Measurements from ENCODE around the gene KCNA5. TPM values are rescaled to one million over a fixed set of nuclear protein-coding genes. Genes with fewer than 3 reads are reported as not detected.

Gene KCNA5
- total RNA-seq, 1 experiment from 2014 or later, result not detected

- RAD21 ChIA-PET (ENCODE audit: low non-redundant PET in 1 of 2, low total read pairs in 2 of 2, uncharacterized antibody in 2 of 2, unreplicated experiment in 2 of 2), result no interaction called here
- no TSS peak for BruUV-seq (replicated peaks)
- H3K36me3 ChIP-seq (ENCODE audit: control insufficient read depth in 1 of 2, insufficient read depth in 2 of 2, low read length in 2 of 2), result no peaks in the 10 kb centered on the region
- H3K4me3 ChIP-seq (replicated peaks in 1 of 2; ENCODE audit: low read depth in 1 of 2, low read length in 2 of 2), result no peak overlapping the region
- no peaks in the 10 kb centered on the region for H3K79me2 ChIP-seq (ENCODE audit: insufficient read depth, low read length)
- intact Hi-C loops (cut with micrococcal nuclease), result no loop called here
- no peaks in the 10 kb centered on the region for H4K20me1 ChIP-seq (ENCODE audit: insufficient read depth)
- H3K4me1 ChIP-seq (ENCODE audit: control insufficient read depth in 1 of 2, insufficient read depth in 2 of 2, low read length in 2 of 2), result no peaks in the 10 kb centered on the region
- ATAC-seq, result no peak
- H3K9me2 ChIP-seq (ENCODE audit: insufficient read depth), result no peaks in the 10 kb centered on the region
- DNase-seq (ENCODE audit: low read depth, low spot score), result no peak
- CTCF ChIA-PET, result interaction anchor here (1.5 kb wide), 1 partner anchor 161 kb away, joined by 3 read pairs; no protein-coding TSS in a partner anchor
- H3K9ac ChIP-seq (ENCODE audit: low read length), result no peak overlapping the region
- no peak for TF ChIP-seq POLR2AphosphoS5 (IDR thresholded peaks at IDR 0.05; ENCODE audit: low read depth, low read length)
- no peak for TF ChIP-seq TCF7L2 (IDR thresholded peaks at IDR 0.05; ENCODE audit: borderline replicate concordance, extremely low read depth, insufficient read depth, insufficient read length)
- TF ChIP-seq EZH2 (IDR thresholded peaks at IDR 0.05), result no peak
- no peak for TF ChIP-seq FOSL1 (IDR thresholded peaks at IDR 0.05; ENCODE audit: low read depth)
- TF ChIP-seq JUND (IDR thresholded peaks at IDR 0.05), result no peak
- no peak for TF ChIP-seq ZBTB33 (IDR thresholded peaks at IDR 0.05; ENCODE audit: extremely low read depth, insufficient replicate concordance, low read length)
- TF ChIP-seq RAD21 (IDR thresholded peaks at IDR 0.05; ENCODE audit: low read depth), result no peak
- POLR2A ChIA-PET, result no interaction called here
- H3K27me3 ChIP-seq (ENCODE audit: insufficient read depth, low read length), result peaks cover 32% of the 10 kb centered on the region
- no peaks in the 10 kb centered on the region for H3K9me3 ChIP-seq (ENCODE audit: control insufficient read depth in 1 of 2, insufficient read depth in 1 of 2, low read depth in 1 of 2, low read length in 2 of 2)
- H3K27ac ChIP-seq (ENCODE audit: low read depth, low read length), result no peak overlapping the region
- H2AFZ ChIP-seq (ENCODE audit: low read depth, low read length, poor library complexity, severe bottlenecking), result no peak overlapping the region
- no peak overlapping the region for H3K4me2 ChIP-seq (ENCODE audit: low read length)
Measured at GRCh38 chr12:5017638-5018348, 25.9 kb upstream of the KCNA5 start.

Measured in HCT116 (cell line).